Esophagus squamous epithelium (tissue), 5 donors: ENCODE results near the gene CDH16. TPM values are rescaled to one million over a fixed set of nuclear protein-coding genes. Genes with fewer than 3 reads are reported as not detected.

Experiments
- DNase-seq: peaks from one replicate; lab custom pipeline; 2025; lab: John Stamatoyannopoulos, UW
- H3K27ac ChIP-seq, 4 donors: fragments of 200-600 bp; sonication (generic); one replicate each; pipeline ENCODE4 v1.5.1; 2016 to 2019; ENCODE audit warnings: mild to moderate bottlenecking in 1 of 4
- H3K27me3 ChIP-seq, 4 donors: fragments of 200-600 bp; sonication (generic); 1 replicate in 3 of 4; 2 replicates in 1 of 4; pipeline versions ENCODE4 v1.5.1 to v1.6.0; 2017 to 2021; ENCODE audit warnings: antibody characterized with exemption in 1 of 4
- H3K36me3 ChIP-seq, 3 donors: fragments of 200-600 bp; sonication (generic); one replicate each; pipeline ENCODE4 v1.5.1; 2016 to 2019
- H3K4me1 ChIP-seq, 3 donors: fragments of 200-600 bp; sonication (generic); one replicate each; pipeline ENCODE4 v1.5.1; 2017 to 2019
- H3K4me3 ChIP-seq, 4 donors: fragments of 200-600 bp; sonication (generic); 1 replicate in 3 of 4; 2 replicates in 1 of 4; pipeline ENCODE4 v1.5.1; 2016 to 2019; ENCODE audit warnings: mild to moderate bottlenecking in 2 of 4, moderate library complexity in 1 of 4
- H3K9me3 ChIP-seq, 3 donors: fragments of 200-600 bp; sonication (generic); one replicate each; pipeline ENCODE4 v1.5.1; 2016 to 2019
- POLR2A ChIP-seq, 4 donors: fragments of 450-650 bp; IDR thresholded peaks; one replicate each; pipeline ENCODE4 v1.6.1; 2017; ENCODE audit warnings: antibody characterized with exemption in 4 of 4, mild to moderate bottlenecking in 4 of 4, moderate library complexity in 3 of 4
- WGBS, 2 donors: methylation state at CpG; one replicate each; pipeline ENCODE4 v1.1.5; 2018; 5-methylcytosine and 5-hydroxymethylcytosine counted together
- intact Hi-C: fragments of 100-400 bp; cut with DNase I; formaldehyde crosslinking; loops from one replicate; pipeline ENCODE4 v1.15.0; 2022
- total RNA-seq, 4 donors: library from RNA; depleted of rRNA; stranded (reverse); fragments of >200 nt; gene quantifications; one replicate each; pipeline ENCODE4 v1.1.0, GENCODE V29; 2016
- TF ChIP-seq, protein P1 (sequence below), 6 experiments: fragments of 450-650 bp in 4 of 6; fragments of 200-600 bp in 2 of 6; sonication (generic) in 2 of 6; IDR thresholded peaks; one replicate each; pipeline ENCODE4 v1.5.1; 2016 to 2019; ENCODE audit warnings: antibody characterized with exemption in 6 of 6, mild to moderate bottlenecking in 4 of 6, moderate library complexity in 4 of 6
- donor health status: DM: yes; HTN: yes; CAD: no.

Gene CDH16
- total RNA-seq, 4 donors from 2014 or later = 1.9 to 6.3 (median 4.1) TPM

- WGBS, 2 donors = 2 to 3% methylated on average over 9 of the region's 23 CpGs
- Histone ChIP-seq H3K36me3 (peaks cover 8 to 34% (median 10%) of the 10 kb centered on the region in 3 donors), H3K9me3 (no peaks in the 10 kb centered on the region), H3K27ac (peak overlapping the region; percentile 68 to 88 (median 80)), H3K4me1 (peaks cover 0 to 26% (median 10%) of the 10 kb centered on the region in 3 donors), H3K27me3 (no peaks in the 10 kb centered on the region), H3K4me3 (peak overlapping the region; percentile 80 to 89 (median 85))
- intact Hi-C loops = no loop called here
- no peak for TF ChIP-seq POLR2A (IDR thresholded peaks at IDR 0.05)
- TF ChIP-seq, protein P1, sequence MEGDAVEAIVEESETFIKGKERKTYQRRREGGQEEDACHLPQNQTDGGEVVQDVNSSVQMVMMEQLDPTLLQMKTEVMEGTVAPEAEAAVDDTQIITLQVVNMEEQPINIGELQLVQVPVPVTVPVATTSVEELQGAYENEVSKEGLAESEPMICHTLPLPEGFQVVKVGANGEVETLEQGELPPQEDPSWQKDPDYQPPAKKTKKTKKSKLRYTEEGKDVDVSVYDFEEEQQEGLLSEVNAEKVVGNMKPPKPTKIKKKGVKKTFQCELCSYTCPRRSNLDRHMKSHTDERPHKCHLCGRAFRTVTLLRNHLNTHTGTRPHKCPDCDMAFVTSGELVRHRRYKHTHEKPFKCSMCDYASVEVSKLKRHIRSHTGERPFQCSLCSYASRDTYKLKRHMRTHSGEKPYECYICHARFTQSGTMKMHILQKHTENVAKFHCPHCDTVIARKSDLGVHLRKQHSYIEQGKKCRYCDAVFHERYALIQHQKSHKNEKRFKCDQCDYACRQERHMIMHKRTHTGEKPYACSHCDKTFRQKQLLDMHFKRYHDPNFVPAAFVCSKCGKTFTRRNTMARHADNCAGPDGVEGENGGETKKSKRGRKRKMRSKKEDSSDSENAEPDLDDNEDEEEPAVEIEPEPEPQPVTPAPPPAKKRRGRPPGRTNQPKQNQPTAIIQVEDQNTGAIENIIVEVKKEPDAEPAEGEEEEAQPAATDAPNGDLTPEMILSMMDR (IDR thresholded peaks at IDR 0.05) = no peak
- DNase-seq = no peak
Observed at GRCh38 chr16:66881014-66881417, 37.7 kb downstream of the CDH16 start.

- intact Hi-C loops = no loop called here
- peak in 2 of 4 donors; percentile 45 to 78 for TF ChIP-seq POLR2A (IDR thresholded peaks at IDR 0.05)
- TF ChIP-seq, protein P1 (IDR thresholded peaks at IDR 0.05) = no peak
- Histone ChIP-seq H3K36me3 (peaks cover 5 to 28% (median 10%) of the 10 kb centered on the region in 3 donors), H3K27me3 (no peaks in the 10 kb centered on the region), H3K9me3 (no peaks in the 10 kb centered on the region), H3K4me3 (peak within 1 kb of the TSS; percentile 80 to 89 (median 85)), H3K27ac (peak within 1 kb of the TSS; percentile 68 to 88 (median 80)), H3K4me1 (peaks cover 0 to 26% (median 10%) of the 10 kb centered on the region in 3 donors)
- 2% methylated on average over 14 of the region's 58 CpGs; no CpG with 5 or more reads in 1 of the 2 donors for WGBS, 2 donors
- peak; percentile 75 for DNase-seq
Observed at GRCh38 chr16:66880288-66881013, 38.2 kb downstream of the CDH16 start, which contains the start of gene PDP2. Gene PDP2, plus strand, starts transcription at chr16:66880515. Its CDS starts 3,770 bp downstream, at chr16:66884285.

DNA sequence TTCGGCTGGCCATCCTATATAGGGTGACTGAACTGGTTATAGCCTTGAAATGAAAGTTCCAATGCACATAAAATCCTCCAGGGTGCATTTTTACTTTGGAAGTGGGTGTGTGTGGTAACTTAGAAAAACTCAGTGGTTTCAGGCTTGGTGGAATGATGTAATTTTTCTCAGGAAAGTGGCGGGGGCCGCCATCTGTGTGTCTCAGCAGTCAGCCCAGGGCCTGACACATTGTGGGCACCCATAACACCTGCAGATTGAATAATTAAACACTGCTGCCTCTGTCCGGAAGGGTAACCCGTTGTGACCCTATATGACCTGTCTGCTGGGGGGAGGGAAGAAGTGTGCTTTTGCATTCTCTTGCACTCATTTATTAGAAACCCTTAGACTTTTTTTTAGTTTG, 40.6 kb downstream of the CDH16 start:
- intact Hi-C loops = no loop called here
- DNase-seq = no peak
- H3K9me3 ChIP-seq = no peaks in the 10 kb centered on the region
- H3K27ac ChIP-seq = no peak overlapping the region
- 44 to 67% methylated on average over 5 of the region's 5 CpGs for WGBS, 2 donors
- H3K4me3 ChIP-seq = no peak overlapping the region
- peaks cover 7 to 35% (median 13%) of the 10 kb centered on the region in 3 donors for H3K4me1 ChIP-seq
- no peaks in the 10 kb centered on the region for H3K27me3 ChIP-seq
- no peak for TF ChIP-seq POLR2A (IDR thresholded peaks at IDR 0.05)
- TF ChIP-seq, protein P1 (IDR thresholded peaks at IDR 0.05) = no peak
- H3K36me3 ChIP-seq = peaks cover 0 to 4% (median 0%) of the 10 kb centered on the region in 3 donors

- Histone ChIP-seq H3K4me3 (no peak overlapping the region), H3K27ac (peak overlapping the region in 2 of 4 donors; percentile 10 to 47), H3K27me3 (no peaks in the 10 kb centered on the region), H3K36me3 (no peaks in the 10 kb centered on the region), H3K9me3 (no peaks in the 10 kb centered on the region), H3K4me1 (peaks cover 9 to 17% (median 14%) of the 10 kb centered on the region in 3 donors)
- DNase-seq = no peak
- TF ChIP-seq, protein P1 (IDR thresholded peaks at IDR 0.05) = no peak
- TF ChIP-seq POLR2A (IDR thresholded peaks at IDR 0.05) = no peak
- WGBS, 2 donors = 22 to 27% methylated on average over 1 of the region's 1 CpG
- intact Hi-C loops = no loop called here
Observed at GRCh38 chr16:66874079-66874775, 44.5 kb downstream of the CDH16 start.

GRCh38 chr16:66873685-66874055, 45.0 kb downstream of the CDH16 start:
- Histone ChIP-seq H3K36me3 (no peaks in the 10 kb centered on the region), H3K4me3 (no peak overlapping the region), H3K27me3 (no peaks in the 10 kb centered on the region), H3K27ac (peak overlapping the region in 3 of 4 donors; percentile 19 to 86 (median 49)), H3K4me1 (peaks cover 9 to 17% (median 14%) of the 10 kb centered on the region in 3 donors), H3K9me3 (no peaks in the 10 kb centered on the region)
- TF ChIP-seq, protein P1 (IDR thresholded peaks at IDR 0.05) = no peak
- no peak for TF ChIP-seq POLR2A (IDR thresholded peaks at IDR 0.05)
- DNase-seq = no peak
- intact Hi-C loops = no loop called here
